ENCODE results near the gene MED4.

Gene MED4

DNA sequence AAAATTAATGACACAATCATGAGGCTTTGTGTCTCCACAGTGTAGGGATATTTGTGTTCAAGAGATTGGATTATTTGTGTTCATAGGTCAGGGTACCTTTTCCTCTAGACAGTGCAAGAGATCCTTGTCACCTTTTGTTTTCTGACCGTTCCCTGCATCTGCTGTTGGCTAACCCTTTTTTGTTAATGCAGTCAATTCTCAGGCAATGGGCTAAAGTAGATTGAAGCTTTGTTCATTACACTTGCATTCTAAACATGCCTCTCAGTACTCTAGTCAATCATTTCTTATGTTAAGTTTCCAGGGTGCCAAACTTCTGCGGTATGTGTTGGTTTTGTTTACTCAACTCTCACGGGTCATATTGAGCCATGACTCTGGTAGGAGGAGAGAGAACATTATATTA lies 1.8 kb upstream of the MED4 start:
- TF ChIP-seq, protein P1, sequence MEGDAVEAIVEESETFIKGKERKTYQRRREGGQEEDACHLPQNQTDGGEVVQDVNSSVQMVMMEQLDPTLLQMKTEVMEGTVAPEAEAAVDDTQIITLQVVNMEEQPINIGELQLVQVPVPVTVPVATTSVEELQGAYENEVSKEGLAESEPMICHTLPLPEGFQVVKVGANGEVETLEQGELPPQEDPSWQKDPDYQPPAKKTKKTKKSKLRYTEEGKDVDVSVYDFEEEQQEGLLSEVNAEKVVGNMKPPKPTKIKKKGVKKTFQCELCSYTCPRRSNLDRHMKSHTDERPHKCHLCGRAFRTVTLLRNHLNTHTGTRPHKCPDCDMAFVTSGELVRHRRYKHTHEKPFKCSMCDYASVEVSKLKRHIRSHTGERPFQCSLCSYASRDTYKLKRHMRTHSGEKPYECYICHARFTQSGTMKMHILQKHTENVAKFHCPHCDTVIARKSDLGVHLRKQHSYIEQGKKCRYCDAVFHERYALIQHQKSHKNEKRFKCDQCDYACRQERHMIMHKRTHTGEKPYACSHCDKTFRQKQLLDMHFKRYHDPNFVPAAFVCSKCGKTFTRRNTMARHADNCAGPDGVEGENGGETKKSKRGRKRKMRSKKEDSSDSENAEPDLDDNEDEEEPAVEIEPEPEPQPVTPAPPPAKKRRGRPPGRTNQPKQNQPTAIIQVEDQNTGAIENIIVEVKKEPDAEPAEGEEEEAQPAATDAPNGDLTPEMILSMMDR (conservative IDR thresholded peaks at IDR 0.05; ENCODE audit: low read length) = no peak
- no peak overlapping the region for H3K4me3 ChIP-seq (ENCODE audit: low read length)
- DNase-seq (ENCODE audit: low read depth) = no peak

GRCh38 chr13:48094404-48094780 lies 512 bp downstream of the MED4 start:
- peak; percentile 7 for DNase-seq (ENCODE audit: low read depth)
- H3K4me3 ChIP-seq (ENCODE audit: low read length) = peak overlapping the region; percentile 91
- TF ChIP-seq, protein P1 (conservative IDR thresholded peaks at IDR 0.05; ENCODE audit: low read length) = no peak

- TF ChIP-seq, protein P1 (conservative IDR thresholded peaks at IDR 0.05; ENCODE audit: low read length) = no peak
- no peak for DNase-seq (ENCODE audit: low read depth)
- peak overlapping the region; percentile 91 for H3K4me3 ChIP-seq (ENCODE audit: low read length)
Measured at GRCh38 chr13:48093588-48093987, 1.3 kb downstream of the MED4 start.

DNA sequence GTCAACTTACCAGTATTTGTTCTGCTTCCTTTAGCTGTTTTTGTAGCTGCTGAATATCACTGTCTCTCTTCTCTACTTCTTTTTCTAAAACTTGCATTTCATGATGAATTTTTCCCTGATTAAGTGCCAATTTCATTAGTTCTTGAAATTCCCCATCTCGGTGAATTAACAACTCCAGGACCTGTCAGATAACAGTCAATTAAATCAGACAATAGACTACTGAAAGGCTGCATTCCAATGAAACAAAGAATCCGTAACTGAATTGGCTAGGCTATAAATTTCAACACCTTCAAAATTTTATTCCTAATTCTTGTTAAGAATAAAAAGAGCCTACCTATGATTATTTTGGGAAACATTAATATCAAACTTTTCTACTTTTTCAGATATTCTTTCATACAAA lies 8.6 kb downstream of the MED4 start:
- TF ChIP-seq, protein P1 (conservative IDR thresholded peaks at IDR 0.05; ENCODE audit: low read length) = no peak
- no peak for DNase-seq (ENCODE audit: low read depth)

GRCh38 chr13:48081739-48082138 lies 13.2 kb downstream of the MED4 start:
- H3K4me3 ChIP-seq (ENCODE audit: low read length) = no peak overlapping the region
- no peak for DNase-seq (ENCODE audit: low read depth)
- TF ChIP-seq, protein P1 (conservative IDR thresholded peaks at IDR 0.05; ENCODE audit: low read length) = no peak

More for the DNA sequence above, 8.6 kb downstream of the MED4 start:
- H3K4me3 ChIP-seq (ENCODE audit: low read length) = no peak overlapping the region

GRCh38 chr13:48078251-48078656 lies 16.6 kb downstream of the MED4 start:
- TF ChIP-seq, protein P1 (conservative IDR thresholded peaks at IDR 0.05; ENCODE audit: low read length) = no peak
- DNase-seq (ENCODE audit: low read depth) = no peak
- H3K4me3 ChIP-seq (ENCODE audit: low read length) = no peak overlapping the region

DNA sequence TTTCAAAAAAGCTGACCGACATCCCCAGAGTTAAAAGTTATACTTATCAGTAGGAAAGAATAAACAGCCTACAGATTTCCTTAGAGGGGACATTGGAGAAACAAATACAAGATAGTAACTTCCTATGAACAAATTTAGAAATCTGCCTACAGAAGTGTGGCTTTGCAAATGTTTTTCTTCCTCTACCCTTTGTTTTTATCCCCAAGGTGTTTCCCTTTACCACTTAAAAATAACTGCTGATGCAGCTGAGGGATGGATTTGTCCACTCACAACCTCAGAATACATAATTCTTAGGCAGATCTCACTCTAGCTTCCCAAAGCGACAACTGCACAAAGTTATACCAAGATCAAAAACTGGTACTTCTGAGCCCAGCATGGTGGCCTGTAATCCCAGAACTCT lies 20.9 kb downstream of the MED4 start:
- H3K4me3 ChIP-seq (ENCODE audit: low read length) = no peak overlapping the region
- no peak for DNase-seq (ENCODE audit: low read depth)
- TF ChIP-seq, protein P1 (conservative IDR thresholded peaks at IDR 0.05; ENCODE audit: low read length) = no peak

Measured in AG10803 (cell line).